ENCODE results near the gene CACNA1S. TPM values are rescaled to one million over a fixed set of nuclear protein-coding genes. Genes with fewer than 3 reads are reported as not detected.

Gene CACNA1S
- total and polyA plus RNA-seq, 2 of the 8 experiments (the other 6 are each of a cell fraction or from before 2014, with no cell fraction given), result 0.06 TPM; not detected in 1

- Histone ChIP-seq H4K8ac (ENCODE audit: extremely low read depth, insufficient read depth, low read length) (no peak overlapping the region), H3K56ac (replicated peaks; ENCODE audit: insufficient read length, low read depth, low read length) (no peak overlapping the region), H2AFZ (ENCODE audit: low read length) (no peak overlapping the region), H4K5ac (ENCODE audit: insufficient read length, low read depth, low read length) (no peak overlapping the region), H3K36me3 (ENCODE audit: control insufficient read depth in 2 of 4, insufficient read depth in 4 of 4, low read length in 3 of 4) (no peaks in the 10 kb centered on the region), H3K18ac (ENCODE audit: extremely low read depth, low read length) (no peak overlapping the region), H3K4me3 (ENCODE audit: extremely low read depth in 1 of 4, insufficient read depth in 2 of 4, low read depth in 3 of 4, low read length in 4 of 4) (no peak overlapping the region), H4K91ac (replicated peaks; ENCODE audit: insufficient read length, low read length) (no peak overlapping the region), H3K14ac (ENCODE audit: insufficient read length) (no peak overlapping the region), H3K9ac (replicated peaks in 1 of 4; ENCODE audit: extremely low read depth in 1 of 4, low read depth in 3 of 4, low read length in 3 of 4) (no peak overlapping the region), H3K4me1 (replicated peaks in 1 of 4; ENCODE audit: control insufficient read depth in 3 of 4, insufficient read depth in 4 of 4, low read length in 3 of 4) (no peaks in the 10 kb centered on the region), H3K27ac (ENCODE audit: low read depth, low read length) (no peak overlapping the region), H3K79me1 (ENCODE audit: low read depth, low read length) (no peaks in the 10 kb centered on the region), H3K79me2 (ENCODE audit: control insufficient read depth in 1 of 2, insufficient read depth in 2 of 2, low read length in 2 of 2) (no peaks in the 10 kb centered on the region), H2BK120ac (replicated peaks; ENCODE audit: low read depth, low read length) (no peak overlapping the region), H3K27me3 (replicated peaks in 1 of 4; ENCODE audit: control insufficient read depth in 3 of 4, extremely low read depth in 1 of 4, insufficient read depth in 3 of 4, low read length in 3 of 4) (no peaks in the 10 kb centered on the region), H4K20me1 (replicated peaks in 1 of 2; ENCODE audit: control insufficient read depth in 1 of 2, insufficient read depth in 2 of 2, low read length in 2 of 2) (no peaks in the 10 kb centered on the region), H3K4ac (replicated peaks; ENCODE audit: insufficient read length, low read depth, low read length) (no peak overlapping the region), H2AK5ac (ENCODE audit: low read depth, low read length) (no peak overlapping the region), H2BK5ac (ENCODE audit: low read depth, low read length) (no peak overlapping the region), H2BK15ac (ENCODE audit: low read length) (no peak overlapping the region), H3K4me2 (ENCODE audit: insufficient read depth in 1 of 2, low read depth in 2 of 2, low read length in 2 of 2) (no peak overlapping the region), H3K9me3 (ENCODE audit: insufficient read depth in 2 of 2, low read depth in 1 of 2, low read length in 1 of 2) (no peaks in the 10 kb centered on the region), H3K23ac (ENCODE audit: insufficient read length) (no peak overlapping the region), H3K23me2 (ENCODE audit: low read depth, low read length) (no peaks in the 10 kb centered on the region; the same call in 1 of the 2 replicates), H2BK12ac (ENCODE audit: low read depth, low read length) (no peak overlapping the region), H2BK20ac (ENCODE audit: low read length) (no peak overlapping the region)
- POLR2A ChIA-PET (ENCODE audit: partially characterized antibody), result interaction anchor here (1.3 to 4.6 kb wide), 2 partner anchors 18 to 64 kb away, joined by 5 to 20 read pairs; no protein-coding TSS in a partner anchor
- FAIRE-seq (peak; percentile 94), DNase-seq (ENCODE audit: low read depth in 1 of 2, low spot score in 2 of 2) (peak in 1 of 2 experiments; percentile 72)
- TF ChIP-seq, protein P1, sequence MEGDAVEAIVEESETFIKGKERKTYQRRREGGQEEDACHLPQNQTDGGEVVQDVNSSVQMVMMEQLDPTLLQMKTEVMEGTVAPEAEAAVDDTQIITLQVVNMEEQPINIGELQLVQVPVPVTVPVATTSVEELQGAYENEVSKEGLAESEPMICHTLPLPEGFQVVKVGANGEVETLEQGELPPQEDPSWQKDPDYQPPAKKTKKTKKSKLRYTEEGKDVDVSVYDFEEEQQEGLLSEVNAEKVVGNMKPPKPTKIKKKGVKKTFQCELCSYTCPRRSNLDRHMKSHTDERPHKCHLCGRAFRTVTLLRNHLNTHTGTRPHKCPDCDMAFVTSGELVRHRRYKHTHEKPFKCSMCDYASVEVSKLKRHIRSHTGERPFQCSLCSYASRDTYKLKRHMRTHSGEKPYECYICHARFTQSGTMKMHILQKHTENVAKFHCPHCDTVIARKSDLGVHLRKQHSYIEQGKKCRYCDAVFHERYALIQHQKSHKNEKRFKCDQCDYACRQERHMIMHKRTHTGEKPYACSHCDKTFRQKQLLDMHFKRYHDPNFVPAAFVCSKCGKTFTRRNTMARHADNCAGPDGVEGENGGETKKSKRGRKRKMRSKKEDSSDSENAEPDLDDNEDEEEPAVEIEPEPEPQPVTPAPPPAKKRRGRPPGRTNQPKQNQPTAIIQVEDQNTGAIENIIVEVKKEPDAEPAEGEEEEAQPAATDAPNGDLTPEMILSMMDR (IDR thresholded peaks at IDR 0.05; ENCODE audit: control extremely low read depth in 1 of 3, insufficient read depth in 1 of 3, low read depth in 1 of 3, low read length in 3 of 3), result peak; percentile 88 to 98 (median 90)
- TF ChIP-seq RAD21 (IDR thresholded peaks at IDR 0.05 in 1 of 2, conservative IDR thresholded peaks at IDR 0.05 in 1 of 2; ENCODE audit: low read depth in 2 of 2, low read length in 2 of 2), result peak; percentile 94 to 95
- TF ChIP-seq YY1 (IDR thresholded peaks at IDR 0.05; ENCODE audit: low read depth, low read length), result 0 out of 2 replicates have a peak, but pooled peaks have one; percentile 24
- TF ChIP-seq CEBPB (IDR thresholded peaks at IDR 0.05; ENCODE audit: low read depth, low read length), result no peak
- peak; percentile 54 for TF ChIP-seq RFX5 (IDR thresholded peaks at IDR 0.05; ENCODE audit: borderline replicate concordance, low read depth, low read length)
- CTCF ChIA-PET (ENCODE audit: partially characterized antibody), result interaction anchor here (0.6 to 23.3 kb wide), 20 partner anchors 8 to 201 kb away, joined by 3 to 640 read pairs (median 6); partner anchors contain the start of genes INAVA and KIF21B
- 57% methylated on average over 13 of the region's 13 CpGs; no CpG with 5 or more reads in 1 of the 2 experiments for WGBS, 2 experiments (ENCODE audit: extremely low coverage in 1 of 2, insufficient coverage in 1 of 2, insufficient read length in 1 of 2, insufficient replicate concordance in 2 of 2, low coverage in 1 of 2, low lambda C conversion rate in 2 of 2, missing lambda C conversion rate in 1 of 2)
Observed at GRCh38 chr1:201042779-201043461, 69.3 kb downstream of the CACNA1S start.

Data from H1 (cell line).